H1 (cell line): ENCODE measurements around the gene UMOD.

Source experiments
- ASH2L ChIP-seq: fragments of 200-600, 300-600 bp; sonication (generic); IDR thresholded peaks from one replicate; pipeline ENCODE4 v1.7.1; 2017; ENCODE audit warnings: low read length
- BACH1 ChIP-seq: IDR thresholded peaks from 2 replicates; pipeline ENCODE4 v1.6.1; 2012; ENCODE audit warnings: low read length, improper control_type of control experiment
- BCL11A ChIP-seq, 2 experiments: IDR thresholded peaks; one replicate each; pipeline ENCODE4 v1.6.1; 2011; ENCODE audit warnings: low read depth in 2 of 2, low read length in 2 of 2, mild to moderate bottlenecking in 2 of 2
- CHD2 ChIP-seq: IDR thresholded peaks from 2 replicates; pipeline ENCODE4 v1.6.1; 2012; ENCODE audit warnings: low read length, improper control_type of control experiment
- CTCF ChIP-seq, 3 experiments: IDR thresholded peaks; 1 replicate in 2 of 3; 2 replicates in 1 of 3; pipeline versions ENCODE4 v1.5.1 to v1.6.1; 2011; ENCODE audit warnings: low read length in 3 of 3, mild to moderate bottlenecking in 3 of 3, inconsistent platforms in 2 of 3, low read depth in 1 of 3, moderate library complexity in 1 of 3; ENCODE audit not compliant: insufficient read depth in 1 of 3; ENCODE audit errors: control extremely low read depth in 1 of 3
- JUND ChIP-seq: IDR thresholded peaks from 2 replicates; pipeline ENCODE4 v1.6.1; 2011; ENCODE audit warnings: mild to moderate bottlenecking, improper control_type of control experiment, low read length
- POLR2A ChIP-seq, 2 experiments: IDR thresholded peaks; 1 replicate in 1 of 2; 2 replicates in 1 of 2; pipeline ENCODE4 v1.6.1; 2011; ENCODE audit warnings: low read depth in 2 of 2, low read length in 2 of 2, mild to moderate bottlenecking in 2 of 2; ENCODE audit errors: control extremely low read depth in 1 of 2
- RNF2 ChIP-seq: fragments of 200-900, 300-1000 bp; sonication (generic); IDR thresholded peaks from 2 replicates; pipeline ENCODE4 v1.7.1; 2016; ENCODE audit warnings: borderline replicate concordance, low read depth, mild to moderate bottlenecking, antibody characterized with exemption, low read length; ENCODE audit not compliant: poor library complexity, severe bottlenecking; ENCODE audit errors: missing control alignments
- SP1 ChIP-seq: IDR thresholded peaks from 2 replicates; pipeline ENCODE4 v1.6.1; 2011; ENCODE audit warnings: low read depth, low read length

DNA sequence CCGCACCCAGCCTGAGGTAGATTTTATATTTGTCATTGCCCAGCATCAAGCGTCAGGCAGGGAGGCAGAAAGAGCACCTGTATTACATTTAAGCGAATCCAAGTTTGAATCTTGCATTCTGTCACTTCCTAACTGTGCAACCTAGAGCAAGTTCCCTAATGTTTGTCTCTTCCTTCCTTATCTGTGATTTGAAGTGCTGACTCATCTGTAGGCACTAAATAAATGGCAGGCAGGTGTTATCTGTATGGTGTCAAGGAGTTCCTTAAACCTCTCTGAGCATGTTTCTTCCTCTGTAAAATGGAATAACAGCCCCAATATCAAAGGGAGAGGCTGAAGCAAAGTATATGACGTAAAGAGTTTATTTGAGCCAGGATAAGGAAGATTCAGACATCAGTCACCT is 49.5 kb downstream of the UMOD start:
- TF ChIP-seq ASH2L (no peak), CTCF (IDR thresholded peaks at IDR 0.05; ENCODE audit: control extremely low read depth in 1 of 3, insufficient read depth in 1 of 3, low read depth in 1 of 3, low read length in 3 of 3) (no peak), BCL11A (IDR thresholded peaks at IDR 0.05; ENCODE audit: low read depth in 2 of 2, low read length in 2 of 2) (no peak), BACH1 (no peak), CHD2 (no peak), SP1 (no peak), JUND (no peak), POLR2A (IDR thresholded peaks at IDR 0.05; ENCODE audit: control extremely low read depth in 1 of 2, low read depth in 2 of 2, low read length in 2 of 2) (no peak), RNF2 (no peak)
